GM12873 (cell line): Measurements from ENCODE around the gene XRN2.

ENCODE experiments used
- TF ChIP-seq, protein P1 (sequence below): IDR thresholded peaks from 2 replicates; pipeline ENCODE4 v1.5.1; 2012; ENCODE audit warnings: low read depth, mild to moderate bottlenecking, moderate library complexity, low read length, control low read depth; ENCODE audit not compliant: insufficient read depth; ENCODE audit errors: missing control alignments

The XRN2 gene

DNA sequence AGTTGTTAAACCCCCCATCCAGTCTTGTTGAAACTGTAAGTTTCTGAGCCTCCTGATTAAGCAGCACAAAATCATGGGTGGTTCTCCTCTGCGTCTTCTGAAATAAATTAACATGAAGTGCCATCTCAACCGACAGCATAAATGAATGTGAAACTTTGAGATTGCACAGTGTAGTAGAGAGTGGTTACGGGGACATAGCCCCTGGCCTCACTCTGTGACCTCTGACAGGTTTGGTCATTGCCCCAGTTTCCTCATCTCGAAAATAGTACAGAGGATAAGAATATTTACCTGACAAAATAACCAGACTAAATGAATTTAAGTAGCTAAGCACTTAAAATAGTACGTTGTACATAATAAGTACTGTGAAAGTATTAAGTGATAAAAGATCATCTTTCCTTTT, 75.1 kb downstream of the XRN2 start:
- TF ChIP-seq, protein P1, sequence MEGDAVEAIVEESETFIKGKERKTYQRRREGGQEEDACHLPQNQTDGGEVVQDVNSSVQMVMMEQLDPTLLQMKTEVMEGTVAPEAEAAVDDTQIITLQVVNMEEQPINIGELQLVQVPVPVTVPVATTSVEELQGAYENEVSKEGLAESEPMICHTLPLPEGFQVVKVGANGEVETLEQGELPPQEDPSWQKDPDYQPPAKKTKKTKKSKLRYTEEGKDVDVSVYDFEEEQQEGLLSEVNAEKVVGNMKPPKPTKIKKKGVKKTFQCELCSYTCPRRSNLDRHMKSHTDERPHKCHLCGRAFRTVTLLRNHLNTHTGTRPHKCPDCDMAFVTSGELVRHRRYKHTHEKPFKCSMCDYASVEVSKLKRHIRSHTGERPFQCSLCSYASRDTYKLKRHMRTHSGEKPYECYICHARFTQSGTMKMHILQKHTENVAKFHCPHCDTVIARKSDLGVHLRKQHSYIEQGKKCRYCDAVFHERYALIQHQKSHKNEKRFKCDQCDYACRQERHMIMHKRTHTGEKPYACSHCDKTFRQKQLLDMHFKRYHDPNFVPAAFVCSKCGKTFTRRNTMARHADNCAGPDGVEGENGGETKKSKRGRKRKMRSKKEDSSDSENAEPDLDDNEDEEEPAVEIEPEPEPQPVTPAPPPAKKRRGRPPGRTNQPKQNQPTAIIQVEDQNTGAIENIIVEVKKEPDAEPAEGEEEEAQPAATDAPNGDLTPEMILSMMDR, result no peak

DNA sequence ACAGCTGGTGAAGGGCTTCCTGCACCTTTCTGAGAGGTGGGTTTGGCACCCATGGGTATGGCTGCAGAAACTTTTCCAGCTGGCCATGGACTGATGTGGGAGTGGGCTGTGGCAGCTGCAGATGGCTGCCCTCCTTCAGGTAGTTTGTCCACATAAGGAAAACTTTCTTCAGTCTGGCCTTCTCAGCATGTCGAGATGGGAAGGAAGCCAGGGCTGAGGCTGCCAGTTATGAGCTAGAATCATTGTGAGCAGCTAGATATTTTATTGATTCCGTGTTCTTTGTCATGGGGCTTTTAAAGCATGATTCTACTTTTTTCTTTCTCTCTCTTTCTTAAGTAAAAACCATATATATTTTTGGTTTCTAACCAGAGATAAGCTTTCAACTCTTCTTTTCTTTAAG, 77.6 kb downstream of the XRN2 start:
- TF ChIP-seq, protein P1, result no peak

DNA sequence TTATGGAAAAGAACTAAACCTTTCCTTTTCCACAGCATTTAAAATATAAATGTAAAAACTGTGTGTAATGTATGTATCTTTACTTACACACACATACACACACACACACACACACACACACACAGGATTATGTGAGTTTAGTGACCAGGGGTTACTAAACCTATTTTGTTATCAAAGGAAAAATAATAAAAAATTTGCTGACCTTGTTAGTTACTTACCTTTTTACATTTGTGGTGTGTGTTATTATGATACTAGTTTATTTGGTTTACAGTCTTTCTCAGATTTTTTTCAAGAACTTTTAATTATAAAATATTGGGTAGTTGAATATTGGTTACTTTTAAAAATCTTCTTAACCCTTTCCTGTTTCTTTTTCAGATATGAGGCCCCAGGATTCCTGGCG, 78.5 kb downstream of the XRN2 start:
- TF ChIP-seq, protein P1, result no peak

DNA sequence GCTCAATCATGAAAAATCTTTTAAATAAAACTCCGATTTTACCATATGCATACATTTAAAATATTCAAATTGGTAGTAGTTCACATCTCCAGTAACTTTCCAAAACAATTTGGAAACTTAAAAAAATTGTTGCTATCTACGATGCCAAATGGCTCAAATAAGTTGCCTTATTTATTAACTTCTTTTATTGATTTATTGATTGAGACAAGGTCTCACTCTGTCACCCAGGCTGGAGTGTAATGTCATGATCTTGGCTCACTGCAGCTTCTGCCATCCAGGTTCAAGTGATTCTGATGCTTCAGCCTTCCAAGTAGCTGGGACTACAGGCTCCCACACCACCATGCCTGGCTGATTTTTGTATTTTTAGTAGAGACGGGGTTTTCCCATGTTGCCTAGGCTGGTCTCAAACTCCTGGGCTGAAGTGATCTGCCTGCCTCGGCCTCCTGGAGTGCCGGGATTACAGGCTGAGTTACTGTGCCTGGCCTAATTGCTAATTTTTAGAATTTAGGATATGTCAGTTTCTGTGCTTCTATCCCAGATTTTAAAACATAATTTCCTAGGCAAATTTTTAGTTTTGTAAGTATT, 81.3 kb downstream of the XRN2 start:
- TF ChIP-seq, protein P1, result no peak

DNA sequence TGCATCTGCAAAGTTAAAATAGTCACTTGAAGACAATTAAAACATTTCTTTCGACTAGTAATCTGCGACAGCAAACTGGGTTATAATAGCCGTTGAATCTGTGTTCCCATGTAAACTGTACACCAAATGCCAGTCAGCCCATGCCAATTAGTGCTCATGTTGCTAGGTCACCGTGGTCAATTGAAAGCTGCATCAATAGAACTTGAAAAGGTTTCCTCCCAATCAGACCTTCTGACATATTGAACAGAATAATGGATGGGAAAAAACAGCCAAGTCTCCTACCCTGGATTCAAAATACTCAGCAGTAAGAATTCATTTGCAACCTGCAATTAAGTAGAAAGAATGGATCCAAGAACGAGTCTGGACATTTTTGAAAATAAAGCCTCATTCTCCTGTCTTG, 83.0 kb downstream of the XRN2 start:
- TF ChIP-seq, protein P1, result no peak

DNA sequence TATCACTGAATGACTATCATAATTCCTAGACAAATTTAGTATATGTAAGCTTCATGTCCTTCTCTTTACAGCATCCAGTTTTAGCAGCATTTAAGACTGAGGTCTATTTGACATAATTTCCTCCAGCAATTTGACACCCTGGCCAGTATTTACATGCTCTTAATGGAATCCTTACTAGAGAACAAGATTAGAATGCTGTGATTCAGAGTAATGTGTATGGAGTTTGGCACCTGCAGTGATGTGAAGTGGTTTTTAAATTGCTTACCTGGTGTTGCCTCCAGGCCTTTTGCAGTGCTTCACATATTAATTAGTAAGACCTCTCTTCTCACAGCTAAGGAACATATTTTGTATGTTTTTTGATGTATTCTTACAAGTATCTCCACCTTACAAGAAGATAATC, 84.4 kb downstream of the XRN2 start:
- TF ChIP-seq, protein P1, result no peak

DNA sequence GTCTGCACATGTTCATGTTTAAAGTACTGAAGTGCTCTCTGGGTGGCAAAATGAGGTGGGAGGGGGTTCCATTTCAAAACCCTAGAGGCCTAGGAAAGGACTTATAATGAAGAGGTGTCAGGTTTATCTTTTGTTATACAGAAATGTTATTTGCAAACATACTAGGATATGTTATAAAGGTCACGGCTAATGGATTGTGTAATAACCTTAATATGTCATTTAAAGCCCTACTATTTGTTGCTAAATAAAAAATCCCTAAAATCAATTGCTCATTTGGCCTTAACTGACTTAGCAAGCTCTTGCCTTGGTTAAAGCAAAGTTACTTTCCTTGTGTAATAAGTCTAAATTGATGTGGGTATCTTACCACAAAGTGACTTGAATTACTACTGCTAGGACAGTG, 85.4 kb downstream of the XRN2 start:
- TF ChIP-seq, protein P1, result no peak
